PFSK-1 (cell line): ENCODE data around the gene PTDSS2.

ENCODE experiments used
- POLR2AphosphoS5 ChIP-seq: IDR thresholded peaks from 2 replicates; pipeline ENCODE4 v1.6.1; 2012; ENCODE audit warnings: low read depth, mild to moderate bottlenecking, control low read depth, low read length, moderate library complexity
- REST ChIP-seq, 2 experiments: IDR thresholded peaks; 2 replicates each; pipeline versions ENCODE4 v1.6.1 to v1.8.0; 2011 to 2012; ENCODE audit warnings: low read depth in 2 of 2, low read length in 2 of 2, control low read depth in 1 of 2, inconsistent platforms in 1 of 2, mild to moderate bottlenecking in 1 of 2, moderate library complexity in 1 of 2; ENCODE audit not compliant: insufficient read depth in 1 of 2
- TAF1 ChIP-seq: IDR thresholded peaks from 2 replicates; pipeline ENCODE4 v1.6.1; 2012; ENCODE audit warnings: low read length, control low read depth, borderline replicate concordance; ENCODE audit not compliant: insufficient read depth

- TF ChIP-seq REST (IDR thresholded peaks at IDR 0.05; ENCODE audit: insufficient read depth in 1 of 2, low read depth in 2 of 2, low read length in 2 of 2) (no peak), TAF1 (no peak), POLR2AphosphoS5 (no peak)
These were observed 30.7 kb upstream of the PTDSS2 start for GRCh38 chr11:419248-420005.
